ENCODE data around the gene RSBN1L.

RSBN1L gene

GRCh38 chr7:77738871-77739270 lies 42.6 kb downstream of the RSBN1L start:
- Histone ChIP-seq H2AK5ac (ENCODE audit: low read depth, low read length) (no peak overlapping the region), H3K79me1 (ENCODE audit: low read depth, low read length) (no peaks in the 10 kb centered on the region), H4K8ac (ENCODE audit: low read depth, low read length) (no peak overlapping the region), H3K9me3 (replicated peaks in 1 of 2; ENCODE audit: control insufficient read depth in 2 of 2, insufficient read depth in 1 of 2, low read depth in 1 of 2, low read length in 2 of 2) (no peaks in the 10 kb centered on the region), H3K4me2 (ENCODE audit: insufficient read depth, low read length, poor library complexity, severe bottlenecking) (no peak overlapping the region), H2BK15ac (ENCODE audit: low read length) (no peak overlapping the region), H2BK12ac (ENCODE audit: low read length) (no peak overlapping the region), H3K36me3 (replicated peaks in 1 of 2; ENCODE audit: control insufficient read depth in 2 of 2, insufficient read depth in 2 of 2, low read length in 2 of 2) (peaks cover 2 to 42% of the 10 kb centered on the region in 2 donors), H3K27ac (replicated peaks; ENCODE audit: low read length) (no peak overlapping the region), H3K9ac (ENCODE audit: low read depth, low read length, poor library complexity) (no peak overlapping the region), H4K91ac (ENCODE audit: low read depth, low read length, poor library complexity) (no peak overlapping the region), H2BK120ac (ENCODE audit: low read depth, low read length) (no peak overlapping the region), H3K18ac (ENCODE audit: low read length) (no peak overlapping the region), H3K4me3 (ENCODE audit: low read length in 2 of 2) (no peak overlapping the region), H3K4ac (ENCODE audit: low read length) (no peak overlapping the region), H2BK5ac (ENCODE audit: low read length) (no peak overlapping the region), H3K23ac (ENCODE audit: low read depth, low read length, poor library complexity) (no peak overlapping the region), H2AFZ (ENCODE audit: low read length) (no peak overlapping the region), H3K27me3 (ENCODE audit: control insufficient read depth in 3 of 3, insufficient read depth in 3 of 3, low read depth in 1 of 3, low read length in 3 of 3) (no peaks in the 10 kb centered on the region), H3K14ac (ENCODE audit: low read length) (no peak overlapping the region), H3K4me1 (ENCODE audit: control insufficient read depth in 2 of 2, insufficient read depth in 1 of 2, low read depth in 1 of 2, low read length in 2 of 2) (no peaks in the 10 kb centered on the region)
- WGBS, 2 donors (ENCODE audit: extremely low coverage in 2 of 2, insufficient read length in 2 of 2, insufficient replicate concordance in 1 of 2) = no CpG with 5 or more reads among the region's 3 CpGs
- no peak for DNase-seq (ENCODE audit: low spot score)

GRCh38 chr7:77740257-77740656 lies 44.0 kb downstream of the RSBN1L start:
- Histone ChIP-seq H3K18ac (ENCODE audit: low read length) (no peak overlapping the region), H3K27me3 (ENCODE audit: control insufficient read depth in 3 of 3, insufficient read depth in 3 of 3, low read depth in 1 of 3, low read length in 3 of 3) (no peaks in the 10 kb centered on the region), H3K4me1 (ENCODE audit: control insufficient read depth in 2 of 2, insufficient read depth in 1 of 2, low read depth in 1 of 2, low read length in 2 of 2) (no peaks in the 10 kb centered on the region), H2BK5ac (ENCODE audit: low read length) (no peak overlapping the region), H3K79me1 (ENCODE audit: low read depth, low read length) (no peaks in the 10 kb centered on the region), H3K9ac (ENCODE audit: low read depth, low read length, poor library complexity) (no peak overlapping the region), H3K36me3 (replicated peaks in 1 of 2; ENCODE audit: control insufficient read depth in 2 of 2, insufficient read depth in 2 of 2, low read length in 2 of 2) (peaks cover 2 to 49% of the 10 kb centered on the region in 2 donors), H2AK5ac (ENCODE audit: low read depth, low read length) (no peak overlapping the region), H3K14ac (ENCODE audit: low read length) (no peak overlapping the region), H3K4me2 (ENCODE audit: insufficient read depth, low read length, poor library complexity, severe bottlenecking) (no peak overlapping the region), H4K8ac (ENCODE audit: low read depth, low read length) (no peak overlapping the region), H2BK12ac (ENCODE audit: low read length) (no peak overlapping the region), H3K4me3 (ENCODE audit: low read length in 2 of 2) (no peak overlapping the region), H4K91ac (ENCODE audit: low read depth, low read length, poor library complexity) (no peak overlapping the region), H2BK15ac (ENCODE audit: low read length) (no peak overlapping the region), H2AFZ (ENCODE audit: low read length) (no peak overlapping the region), H3K4ac (ENCODE audit: low read length) (no peak overlapping the region), H3K27ac (replicated peaks; ENCODE audit: low read length) (no peak overlapping the region), H2BK120ac (ENCODE audit: low read depth, low read length) (no peak overlapping the region), H3K9me3 (replicated peaks in 1 of 2; ENCODE audit: control insufficient read depth in 2 of 2, insufficient read depth in 1 of 2, low read depth in 1 of 2, low read length in 2 of 2) (no peaks in the 10 kb centered on the region), H3K23ac (ENCODE audit: low read depth, low read length, poor library complexity) (no peak overlapping the region)
- no CpG with 5 or more reads among the region's 1 CpG for WGBS, 2 donors (ENCODE audit: extremely low coverage in 2 of 2, insufficient read length in 2 of 2, insufficient replicate concordance in 1 of 2)
- no peak for DNase-seq (ENCODE audit: low spot score)

GRCh38 chr7:77743518-77743917 lies 47.3 kb downstream of the RSBN1L start:
- no peak overlapping the region for H3K4me3 ChIP-seq (ENCODE audit: low read length in 2 of 2)
- H3K4me1 ChIP-seq (ENCODE audit: control insufficient read depth in 2 of 2, insufficient read depth in 1 of 2, low read depth in 1 of 2, low read length in 2 of 2) = no peaks in the 10 kb centered on the region
- H2BK5ac ChIP-seq (ENCODE audit: low read length) = no peak overlapping the region
- H2BK120ac ChIP-seq (ENCODE audit: low read depth, low read length) = no peak overlapping the region
- H3K9me3 ChIP-seq (replicated peaks in 1 of 2; ENCODE audit: control insufficient read depth in 2 of 2, insufficient read depth in 1 of 2, low read depth in 1 of 2, low read length in 2 of 2) = no peaks in the 10 kb centered on the region
- no peak overlapping the region for H2BK12ac ChIP-seq (ENCODE audit: low read length)
- peaks cover 2 to 22% of the 10 kb centered on the region in 2 donors for H3K36me3 ChIP-seq (replicated peaks in 1 of 2; ENCODE audit: control insufficient read depth in 2 of 2, insufficient read depth in 2 of 2, low read length in 2 of 2)
- H3K79me1 ChIP-seq (ENCODE audit: low read depth, low read length) = peaks cover 2% of the 10 kb centered on the region
- H3K27ac ChIP-seq (replicated peaks; ENCODE audit: low read length) = no peak overlapping the region
- no peak overlapping the region for H4K8ac ChIP-seq (ENCODE audit: low read depth, low read length)
- no peaks in the 10 kb centered on the region for H3K27me3 ChIP-seq (ENCODE audit: control insufficient read depth in 3 of 3, insufficient read depth in 3 of 3, low read depth in 1 of 3, low read length in 3 of 3)
- H2BK15ac ChIP-seq (ENCODE audit: low read length) = no peak overlapping the region
- no CpG with 5 or more reads among the region's 1 CpG for WGBS, 2 donors (ENCODE audit: extremely low coverage in 2 of 2, insufficient read length in 2 of 2, insufficient replicate concordance in 1 of 2)
- no peak overlapping the region for H3K14ac ChIP-seq (ENCODE audit: low read length)
- H2AFZ ChIP-seq (ENCODE audit: low read length) = no peak overlapping the region
- DNase-seq (ENCODE audit: low spot score) = no peak
- no peak overlapping the region for H4K91ac ChIP-seq (ENCODE audit: low read depth, low read length, poor library complexity)
- no peak overlapping the region for H2AK5ac ChIP-seq (ENCODE audit: low read depth, low read length)
- no peak overlapping the region for H3K4me2 ChIP-seq (ENCODE audit: insufficient read depth, low read length, poor library complexity, severe bottlenecking)
- no peak overlapping the region for H3K4ac ChIP-seq (ENCODE audit: low read length)
- H3K23ac ChIP-seq (ENCODE audit: low read depth, low read length, poor library complexity) = no peak overlapping the region
- H3K18ac ChIP-seq (ENCODE audit: low read length) = no peak overlapping the region
- no peak overlapping the region for H3K9ac ChIP-seq (ENCODE audit: low read depth, low read length, poor library complexity)

- no peaks in the 10 kb centered on the region for H3K4me1 ChIP-seq (ENCODE audit: control insufficient read depth in 2 of 2, insufficient read depth in 1 of 2, low read depth in 1 of 2, low read length in 2 of 2)
- H2BK120ac ChIP-seq (ENCODE audit: low read depth, low read length) = no peak overlapping the region
- H3K9ac ChIP-seq (ENCODE audit: low read depth, low read length, poor library complexity) = no peak overlapping the region
- no peaks in the 10 kb centered on the region for H3K9me3 ChIP-seq (replicated peaks in 1 of 2; ENCODE audit: control insufficient read depth in 2 of 2, insufficient read depth in 1 of 2, low read depth in 1 of 2, low read length in 2 of 2)
- peaks cover 0 to 31% of the 10 kb centered on the region in 2 donors for H3K36me3 ChIP-seq (replicated peaks in 1 of 2; ENCODE audit: control insufficient read depth in 2 of 2, insufficient read depth in 2 of 2, low read length in 2 of 2)
- no peak overlapping the region for H2BK12ac ChIP-seq (ENCODE audit: low read length)
- H3K23ac ChIP-seq (ENCODE audit: low read depth, low read length, poor library complexity) = no peak overlapping the region
- H2BK15ac ChIP-seq (ENCODE audit: low read length) = no peak overlapping the region
- no peaks in the 10 kb centered on the region for H3K27me3 ChIP-seq (ENCODE audit: control insufficient read depth in 3 of 3, insufficient read depth in 3 of 3, low read depth in 1 of 3, low read length in 3 of 3)
- H3K4ac ChIP-seq (ENCODE audit: low read length) = no peak overlapping the region
- no CpG with 5 or more reads among the region's 4 CpGs for WGBS, 2 donors (ENCODE audit: extremely low coverage in 2 of 2, insufficient read length in 2 of 2, insufficient replicate concordance in 1 of 2)
- no peak overlapping the region for H2BK5ac ChIP-seq (ENCODE audit: low read length)
- no peak overlapping the region for H3K4me2 ChIP-seq (ENCODE audit: insufficient read depth, low read length, poor library complexity, severe bottlenecking)
- H4K91ac ChIP-seq (ENCODE audit: low read depth, low read length, poor library complexity) = no peak overlapping the region
- no peak overlapping the region for H4K8ac ChIP-seq (ENCODE audit: low read depth, low read length)
- H2AFZ ChIP-seq (ENCODE audit: low read length) = no peak overlapping the region
- no peak overlapping the region for H3K18ac ChIP-seq (ENCODE audit: low read length)
- H2AK5ac ChIP-seq (ENCODE audit: low read depth, low read length) = no peak overlapping the region
- no peak overlapping the region for H3K4me3 ChIP-seq (ENCODE audit: low read length in 2 of 2)
- no peak overlapping the region for H3K27ac ChIP-seq (replicated peaks; ENCODE audit: low read length)
- no peak for DNase-seq (ENCODE audit: low spot score)
- no peak overlapping the region for H3K14ac ChIP-seq (ENCODE audit: low read length)
- H3K79me1 ChIP-seq (ENCODE audit: low read depth, low read length) = peaks cover 2% of the 10 kb centered on the region
Observed at GRCh38 chr7:77745746-77746145, 49.5 kb downstream of the RSBN1L start.

Data from neuronal stem cell (in vitro differentiated cells).